Spleen (tissue), 7 donors: ENCODE data around the gene EPHA5.

Source experiments
- POLR2A ChIP-seq, 3 donors: fragments of 450-650 bp; IDR thresholded peaks; one replicate each; pipeline ENCODE4 v1.5.1; 2017; ENCODE audit warnings: antibody characterized with exemption in 3 of 3, mild to moderate bottlenecking in 1 of 3
- TF ChIP-seq, protein P1 (sequence below), 11 experiments: fragments of 200-600 bp in 7 of 11; fragments of 450-650 bp in 4 of 11; sonication (generic) in 4 of 11; IDR thresholded peaks in 8 of 11; conservative IDR thresholded peaks in 3 of 11; 1 replicate in 7 of 11; 2 replicates in 4 of 11; pipeline versions ENCODE4 v1.4.0 to v1.8.0; 2016 to 2021; ENCODE audit warnings: antibody characterized with exemption in 11 of 11, inconsistent platforms in 4 of 11, mild to moderate bottlenecking in 1 of 11
- donor health status: DM: no; HTN: no; CAD: no; lungs with moderate emphysema.
- donor health status: DM: no; HTN: no; CAD: no.
- donor health status: DM: no; HTN: no; CAD: no.

DNA sequence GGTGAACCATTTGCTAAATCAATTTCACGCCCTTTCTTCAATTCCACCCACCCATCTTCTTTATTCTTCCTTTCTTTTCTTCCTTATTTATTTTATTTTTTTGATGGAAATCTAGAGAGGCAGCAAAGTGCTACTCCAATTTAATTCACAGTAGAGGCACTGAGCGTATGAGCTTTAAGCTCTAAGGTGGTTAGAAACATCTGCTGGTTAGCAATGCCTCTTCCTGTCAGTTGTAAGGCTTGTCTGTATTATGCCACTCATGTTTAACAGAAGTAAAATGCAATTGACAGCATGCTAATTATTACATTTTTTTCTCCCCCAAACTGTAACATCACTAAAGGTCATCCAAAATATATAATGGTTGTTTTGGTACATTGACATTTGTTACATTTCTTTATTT is 103.8 kb downstream of the EPHA5 start:
- TF ChIP-seq, protein P1, sequence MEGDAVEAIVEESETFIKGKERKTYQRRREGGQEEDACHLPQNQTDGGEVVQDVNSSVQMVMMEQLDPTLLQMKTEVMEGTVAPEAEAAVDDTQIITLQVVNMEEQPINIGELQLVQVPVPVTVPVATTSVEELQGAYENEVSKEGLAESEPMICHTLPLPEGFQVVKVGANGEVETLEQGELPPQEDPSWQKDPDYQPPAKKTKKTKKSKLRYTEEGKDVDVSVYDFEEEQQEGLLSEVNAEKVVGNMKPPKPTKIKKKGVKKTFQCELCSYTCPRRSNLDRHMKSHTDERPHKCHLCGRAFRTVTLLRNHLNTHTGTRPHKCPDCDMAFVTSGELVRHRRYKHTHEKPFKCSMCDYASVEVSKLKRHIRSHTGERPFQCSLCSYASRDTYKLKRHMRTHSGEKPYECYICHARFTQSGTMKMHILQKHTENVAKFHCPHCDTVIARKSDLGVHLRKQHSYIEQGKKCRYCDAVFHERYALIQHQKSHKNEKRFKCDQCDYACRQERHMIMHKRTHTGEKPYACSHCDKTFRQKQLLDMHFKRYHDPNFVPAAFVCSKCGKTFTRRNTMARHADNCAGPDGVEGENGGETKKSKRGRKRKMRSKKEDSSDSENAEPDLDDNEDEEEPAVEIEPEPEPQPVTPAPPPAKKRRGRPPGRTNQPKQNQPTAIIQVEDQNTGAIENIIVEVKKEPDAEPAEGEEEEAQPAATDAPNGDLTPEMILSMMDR (IDR thresholded peaks at IDR 0.05 in 8 of 11, conservative IDR thresholded peaks at IDR 0.05 in 3 of 11), result no peak
- no peak for TF ChIP-seq POLR2A (IDR thresholded peaks at IDR 0.05)
